ENCODE data around the gene FAM76B. TPM values are rescaled to one million over a fixed set of nuclear protein-coding genes. Genes with fewer than 3 reads are reported as not detected.
"Not testable (repeated sequence)": the region's sequence is repeated elsewhere in the genome, so short reads cannot be mapped to it uniquely, and the experiment has no call there.

The FAM76B gene
- total RNA-seq, 1 experiment from 2014 or later = 32.6 TPM

DNA sequence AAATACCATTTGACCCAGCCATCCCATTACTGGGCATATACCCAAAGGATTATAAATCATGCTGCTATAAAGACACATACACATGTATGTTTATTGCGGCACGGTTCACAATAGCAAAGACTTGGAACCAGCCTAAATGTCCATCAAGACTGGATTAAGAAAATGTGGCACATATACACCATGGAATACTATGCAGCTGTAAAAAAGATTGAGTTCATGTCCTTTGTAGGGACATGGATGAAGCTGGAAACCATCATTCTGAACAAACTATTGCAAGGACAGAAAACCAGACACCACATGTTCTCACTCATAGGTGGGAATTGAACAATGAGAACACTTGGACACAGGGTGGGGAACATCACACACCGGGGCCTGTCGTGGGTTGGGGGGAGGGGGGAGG, 21.5 kb upstream of the FAM76B start:
- H3K4me1 ChIP-seq (ENCODE audit: insufficient read depth, low read length, poor library complexity, severe bottlenecking); H3K9me3 ChIP-seq (ENCODE audit: low read depth, low read length, poor library complexity, severe bottlenecking); H3K27me3 ChIP-seq (replicated peaks; ENCODE audit: insufficient read depth, low read depth, low read length, poor library complexity); BruUV-seq (replicated peaks); H3K27ac ChIP-seq (ENCODE audit: low read depth, low read length, poor library complexity, severe bottlenecking); intact Hi-C loops (cut with micrococcal nuclease; ENCODE audit: unreplicated experiment); H3K4me3 ChIP-seq (ENCODE audit: low read depth, low read length, poor library complexity, severe bottlenecking); POLR2A ChIA-PET (ENCODE audit: low non-redundant PET); DNase-seq (ENCODE audit: low spot score); CTCF ChIA-PET; H3K36me3 ChIP-seq (ENCODE audit: insufficient read depth, low read length, poor library complexity, severe bottlenecking): not testable (repeated sequence)

DNA sequence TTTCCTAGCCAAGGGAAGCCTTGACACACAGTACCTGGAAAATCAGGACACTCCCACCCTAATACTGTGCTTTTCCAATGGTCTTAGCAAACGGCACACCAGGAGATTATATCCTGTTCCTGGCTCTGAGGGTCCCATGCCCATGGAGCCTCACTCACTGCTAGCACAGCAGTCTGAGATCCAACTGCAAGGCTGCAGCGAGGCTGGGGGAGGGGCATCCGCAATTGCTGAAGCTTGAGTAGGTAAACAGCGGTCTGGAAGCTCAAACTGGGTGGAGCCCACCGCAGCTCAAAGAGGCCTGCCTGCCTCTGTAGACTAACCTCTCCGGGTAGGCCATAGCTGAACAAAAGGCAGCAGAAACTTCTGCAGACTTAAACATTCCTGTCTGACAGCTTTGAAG, 16.9 kb upstream of the FAM76B start:
- POLR2A ChIA-PET (ENCODE audit: low non-redundant PET); DNase-seq (ENCODE audit: low spot score); H3K9me3 ChIP-seq (ENCODE audit: low read depth, low read length, poor library complexity, severe bottlenecking); H3K27me3 ChIP-seq (replicated peaks; ENCODE audit: insufficient read depth, low read depth, low read length, poor library complexity); BruUV-seq (replicated peaks); H3K4me3 ChIP-seq (ENCODE audit: low read depth, low read length, poor library complexity, severe bottlenecking); CTCF ChIA-PET; intact Hi-C loops (cut with micrococcal nuclease; ENCODE audit: unreplicated experiment); H3K4me1 ChIP-seq (ENCODE audit: insufficient read depth, low read length, poor library complexity, severe bottlenecking); H3K27ac ChIP-seq (ENCODE audit: low read depth, low read length, poor library complexity, severe bottlenecking): not testable (repeated sequence)
- peaks cover 38% of the 10 kb centered on the region for H3K36me3 ChIP-seq (ENCODE audit: insufficient read depth, low read length, poor library complexity, severe bottlenecking)

DNA sequence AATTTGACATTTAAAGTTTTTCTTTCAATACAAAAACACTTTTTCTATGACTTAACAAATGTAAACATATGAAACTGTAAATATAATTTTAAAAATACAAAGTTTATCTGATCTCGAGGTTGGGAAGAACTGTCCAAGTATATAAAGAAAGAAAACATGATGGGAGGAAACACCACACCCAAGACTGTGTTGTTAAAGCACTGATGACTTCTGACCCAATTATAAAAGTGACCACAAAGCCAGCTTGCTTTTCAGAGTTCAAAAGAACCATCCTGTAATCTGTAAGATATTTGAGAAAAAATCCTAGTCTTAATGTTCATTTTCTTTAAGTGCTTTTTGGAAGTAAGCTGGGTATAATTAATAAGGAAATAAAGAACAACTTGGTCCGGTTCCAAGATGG, 16.3 kb upstream of the FAM76B start:
- Histone ChIP-seq H3K9me3 (ENCODE audit: low read depth, low read length, poor library complexity, severe bottlenecking) (peaks cover 9% of the 10 kb centered on the region), H3K4me3 (ENCODE audit: low read depth, low read length, poor library complexity, severe bottlenecking) (no peak overlapping the region), H3K27ac (ENCODE audit: low read depth, low read length, poor library complexity, severe bottlenecking) (no peak overlapping the region), H3K4me1 (ENCODE audit: insufficient read depth, low read length, poor library complexity, severe bottlenecking) (no peaks in the 10 kb centered on the region), H3K27me3 (replicated peaks; ENCODE audit: insufficient read depth, low read depth, low read length, poor library complexity) (no peaks in the 10 kb centered on the region), H3K36me3 (ENCODE audit: insufficient read depth, low read length, poor library complexity, severe bottlenecking) (peaks cover 38% of the 10 kb centered on the region)
- intact Hi-C loops (cut with micrococcal nuclease; ENCODE audit: unreplicated experiment) = no loop called here
- no TSS peak for BruUV-seq (replicated peaks)
- DNase-seq (ENCODE audit: low spot score) = no peak
- POLR2A ChIA-PET (ENCODE audit: low non-redundant PET) = no interaction called here
- CTCF ChIA-PET = no interaction called here
- TF ChIP-seq, protein P1, sequence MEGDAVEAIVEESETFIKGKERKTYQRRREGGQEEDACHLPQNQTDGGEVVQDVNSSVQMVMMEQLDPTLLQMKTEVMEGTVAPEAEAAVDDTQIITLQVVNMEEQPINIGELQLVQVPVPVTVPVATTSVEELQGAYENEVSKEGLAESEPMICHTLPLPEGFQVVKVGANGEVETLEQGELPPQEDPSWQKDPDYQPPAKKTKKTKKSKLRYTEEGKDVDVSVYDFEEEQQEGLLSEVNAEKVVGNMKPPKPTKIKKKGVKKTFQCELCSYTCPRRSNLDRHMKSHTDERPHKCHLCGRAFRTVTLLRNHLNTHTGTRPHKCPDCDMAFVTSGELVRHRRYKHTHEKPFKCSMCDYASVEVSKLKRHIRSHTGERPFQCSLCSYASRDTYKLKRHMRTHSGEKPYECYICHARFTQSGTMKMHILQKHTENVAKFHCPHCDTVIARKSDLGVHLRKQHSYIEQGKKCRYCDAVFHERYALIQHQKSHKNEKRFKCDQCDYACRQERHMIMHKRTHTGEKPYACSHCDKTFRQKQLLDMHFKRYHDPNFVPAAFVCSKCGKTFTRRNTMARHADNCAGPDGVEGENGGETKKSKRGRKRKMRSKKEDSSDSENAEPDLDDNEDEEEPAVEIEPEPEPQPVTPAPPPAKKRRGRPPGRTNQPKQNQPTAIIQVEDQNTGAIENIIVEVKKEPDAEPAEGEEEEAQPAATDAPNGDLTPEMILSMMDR (conservative IDR thresholded peaks at IDR 0.05; ENCODE audit: low read depth, low read length) = no peak
- no peak for TF ChIP-seq EZH2 (IDR thresholded peaks at IDR 0.05; ENCODE audit: borderline replicate concordance, low read depth, low read length, poor library complexity, severe bottlenecking)

DNA sequence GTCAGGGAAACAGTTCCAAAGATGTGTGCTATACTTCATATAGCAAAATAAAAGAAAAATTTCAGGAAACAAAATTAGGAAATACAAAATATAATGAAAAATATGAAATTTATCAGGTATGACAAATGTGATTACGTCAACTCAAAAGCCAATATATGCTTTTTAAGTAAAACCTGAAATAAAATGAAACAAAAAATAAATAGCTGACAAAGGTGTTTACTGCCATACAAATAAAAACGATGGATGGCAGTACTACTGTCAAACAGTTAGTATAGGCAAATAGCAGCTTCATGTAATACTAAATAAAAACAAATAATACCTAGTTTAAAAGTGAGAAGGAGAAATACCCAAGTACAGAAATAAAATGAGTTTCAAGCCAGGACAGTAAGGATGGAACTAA, 14.4 kb upstream of the FAM76B start:
- intact Hi-C loops (cut with micrococcal nuclease; ENCODE audit: unreplicated experiment) = no loop called here
- Histone ChIP-seq H3K27me3 (replicated peaks; ENCODE audit: insufficient read depth, low read depth, low read length, poor library complexity) (no peaks in the 10 kb centered on the region), H3K27ac (ENCODE audit: low read depth, low read length, poor library complexity, severe bottlenecking) (no peak overlapping the region), H3K4me1 (ENCODE audit: insufficient read depth, low read length, poor library complexity, severe bottlenecking) (no peaks in the 10 kb centered on the region), H3K4me3 (ENCODE audit: low read depth, low read length, poor library complexity, severe bottlenecking) (no peak overlapping the region), H3K36me3 (ENCODE audit: insufficient read depth, low read length, poor library complexity, severe bottlenecking) (peaks cover 53% of the 10 kb centered on the region), H3K9me3 (ENCODE audit: low read depth, low read length, poor library complexity, severe bottlenecking) (peaks cover 9% of the 10 kb centered on the region)
- POLR2A ChIA-PET (ENCODE audit: low non-redundant PET) = no interaction called here
- TF ChIP-seq, protein P1 (conservative IDR thresholded peaks at IDR 0.05; ENCODE audit: low read depth, low read length) = no peak
- no peak for TF ChIP-seq EZH2 (IDR thresholded peaks at IDR 0.05; ENCODE audit: borderline replicate concordance, low read depth, low read length, poor library complexity, severe bottlenecking)
- no TSS peak for BruUV-seq (replicated peaks)
- no peak for DNase-seq (ENCODE audit: low spot score)
- CTCF ChIA-PET = no interaction called here

All from A673 (cell line).